ENCODE results near the gene HFE. TPM values are rescaled to one million over a fixed set of nuclear protein-coding genes. Genes with fewer than 3 reads are reported as not detected.

Gene HFE
- total and polyA plus RNA-seq, 2 of the 13 experiments (the other 11 are each of a cell fraction or from before 2014, with no cell fraction given): 3.7 to 6.3 TPM

DNA sequence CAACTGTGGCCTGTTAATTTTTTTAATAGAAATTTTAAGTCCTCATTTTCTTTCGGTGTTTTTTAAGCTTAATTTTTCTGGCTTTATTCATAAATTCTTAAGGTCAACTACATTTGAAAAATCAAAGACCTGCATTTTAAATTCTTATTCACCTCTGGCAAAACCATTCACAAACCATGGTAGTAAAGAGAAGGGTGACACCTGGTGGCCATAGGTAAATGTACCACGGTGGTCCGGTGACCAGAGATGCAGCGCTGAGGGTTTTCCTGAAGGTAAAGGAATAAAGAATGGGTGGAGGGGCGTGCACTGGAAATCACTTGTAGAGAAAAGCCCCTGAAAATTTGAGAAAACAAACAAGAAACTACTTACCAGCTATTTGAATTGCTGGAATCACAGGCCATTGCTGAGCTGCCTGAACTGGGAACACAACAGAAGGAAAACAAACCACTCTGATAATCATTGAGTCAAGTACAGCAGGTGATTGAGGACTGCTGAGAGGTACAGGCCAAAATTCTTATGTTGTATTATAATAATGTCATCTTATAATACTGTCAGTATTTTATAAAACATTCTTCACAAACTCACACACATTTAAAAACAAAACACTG lies 10.1 kb downstream of the HFE start (continued):
- no peak for TF ChIP-seq SALL1 (CRISPR knock-in tag; IDR thresholded peaks at IDR 0.05)
- no peak for TF ChIP-seq ZNF749 (CRISPR knock-in tag; IDR thresholded peaks at IDR 0.05; ENCODE audit: borderline replicate concordance)
- TF ChIP-seq U2AF2 (IDR thresholded peaks at IDR 0.05; ENCODE audit: low read depth, low read length): no peak
- no peak for TF ChIP-seq DMAP1 (CRISPR knock-in tag; IDR thresholded peaks at IDR 0.05)
- no peak for TF ChIP-seq ZNF605 (CRISPR knock-in tag; IDR thresholded peaks at IDR 0.05)
- no peak for TF ChIP-seq PHF21A (CRISPR knock-in tag; IDR thresholded peaks at IDR 0.05)
- TF ChIP-seq TBL1XR1 (IDR thresholded peaks at IDR 0.05; ENCODE audit: borderline replicate concordance, low read length, partially characterized antibody): no peak
- no peak for TF ChIP-seq ZNF724P (CRISPR knock-in tag; IDR thresholded peaks at IDR 0.05; ENCODE audit: borderline replicate concordance)
- TF ChIP-seq, protein P1, sequence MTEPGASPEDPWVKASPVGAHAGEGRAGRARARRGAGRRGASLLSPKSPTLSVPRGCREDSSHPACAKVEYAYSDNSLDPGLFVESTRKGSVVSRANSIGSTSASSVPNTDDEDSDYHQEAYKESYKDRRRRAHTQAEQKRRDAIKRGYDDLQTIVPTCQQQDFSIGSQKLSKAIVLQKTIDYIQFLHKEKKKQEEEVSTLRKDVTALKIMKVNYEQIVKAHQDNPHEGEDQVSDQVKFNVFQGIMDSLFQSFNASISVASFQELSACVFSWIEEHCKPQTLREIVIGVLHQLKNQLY (CRISPR knock-in tag; IDR thresholded peaks at IDR 0.05): no peak
- no peak for TF ChIP-seq KLF11 (CRISPR knock-in tag; IDR thresholded peaks at IDR 0.05)
- no peak for TF ChIP-seq ZBTB8A (CRISPR knock-in tag; IDR thresholded peaks at IDR 0.05; ENCODE audit: borderline replicate concordance, low read depth)
- no peak for TF ChIP-seq SAFB2 (CRISPR knock-in tag; IDR thresholded peaks at IDR 0.05; ENCODE audit: borderline replicate concordance, low read depth)
- TF ChIP-seq ZNF180 (CRISPR knock-in tag; IDR thresholded peaks at IDR 0.05; ENCODE audit: borderline replicate concordance, low read depth): no peak
- no peak for TF ChIP-seq ZNF720 (CRISPR knock-in tag; IDR thresholded peaks at IDR 0.05)
- TF ChIP-seq, protein P2, sequence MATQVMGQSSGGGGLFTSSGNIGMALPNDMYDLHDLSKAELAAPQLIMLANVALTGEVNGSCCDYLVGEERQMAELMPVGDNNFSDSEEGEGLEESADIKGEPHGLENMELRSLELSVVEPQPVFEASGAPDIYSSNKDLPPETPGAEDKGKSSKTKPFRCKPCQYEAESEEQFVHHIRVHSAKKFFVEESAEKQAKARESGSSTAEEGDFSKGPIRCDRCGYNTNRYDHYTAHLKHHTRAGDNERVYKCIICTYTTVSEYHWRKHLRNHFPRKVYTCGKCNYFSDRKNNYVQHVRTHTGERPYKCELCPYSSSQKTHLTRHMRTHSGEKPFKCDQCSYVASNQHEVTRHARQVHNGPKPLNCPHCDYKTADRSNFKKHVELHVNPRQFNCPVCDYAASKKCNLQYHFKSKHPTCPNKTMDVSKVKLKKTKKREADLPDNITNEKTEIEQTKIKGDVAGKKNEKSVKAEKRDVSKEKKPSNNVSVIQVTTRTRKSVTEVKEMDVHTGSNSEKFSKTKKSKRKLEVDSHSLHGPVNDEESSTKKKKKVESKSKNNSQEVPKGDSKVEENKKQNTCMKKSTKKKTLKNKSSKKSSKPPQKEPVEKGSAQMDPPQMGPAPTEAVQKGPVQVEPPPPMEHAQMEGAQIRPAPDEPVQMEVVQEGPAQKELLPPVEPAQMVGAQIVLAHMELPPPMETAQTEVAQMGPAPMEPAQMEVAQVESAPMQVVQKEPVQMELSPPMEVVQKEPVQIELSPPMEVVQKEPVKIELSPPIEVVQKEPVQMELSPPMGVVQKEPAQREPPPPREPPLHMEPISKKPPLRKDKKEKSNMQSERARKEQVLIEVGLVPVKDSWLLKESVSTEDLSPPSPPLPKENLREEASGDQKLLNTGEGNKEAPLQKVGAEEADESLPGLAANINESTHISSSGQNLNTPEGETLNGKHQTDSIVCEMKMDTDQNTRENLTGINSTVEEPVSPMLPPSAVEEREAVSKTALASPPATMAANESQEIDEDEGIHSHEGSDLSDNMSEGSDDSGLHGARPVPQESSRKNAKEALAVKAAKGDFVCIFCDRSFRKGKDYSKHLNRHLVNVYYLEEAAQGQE (IDR thresholded peaks at IDR 0.05; ENCODE audit: borderline replicate concordance in 1 of 2, low read depth in 1 of 2, low read length in 2 of 2): no peak
- TF ChIP-seq KLF16 (CRISPR knock-in tag; IDR thresholded peaks at IDR 0.05): peak in 1 of 2 experiments; percentile 38; a peak in 1 of 4 replicates
- no peak for TF ChIP-seq ZNF17 (CRISPR knock-in tag; IDR thresholded peaks at IDR 0.05)
- TF ChIP-seq MTA3 (CRISPR knock-in tag; IDR thresholded peaks at IDR 0.05): no peak
- TF ChIP-seq RAD51 (IDR thresholded peaks at IDR 0.05; ENCODE audit: borderline replicate concordance): no peak
- TF ChIP-seq GMEB1 (CRISPR knock-in tag; IDR thresholded peaks at IDR 0.05; ENCODE audit: borderline replicate concordance): no peak; the same call in 1 of the 2 replicates
- TF ChIP-seq, protein P3, sequence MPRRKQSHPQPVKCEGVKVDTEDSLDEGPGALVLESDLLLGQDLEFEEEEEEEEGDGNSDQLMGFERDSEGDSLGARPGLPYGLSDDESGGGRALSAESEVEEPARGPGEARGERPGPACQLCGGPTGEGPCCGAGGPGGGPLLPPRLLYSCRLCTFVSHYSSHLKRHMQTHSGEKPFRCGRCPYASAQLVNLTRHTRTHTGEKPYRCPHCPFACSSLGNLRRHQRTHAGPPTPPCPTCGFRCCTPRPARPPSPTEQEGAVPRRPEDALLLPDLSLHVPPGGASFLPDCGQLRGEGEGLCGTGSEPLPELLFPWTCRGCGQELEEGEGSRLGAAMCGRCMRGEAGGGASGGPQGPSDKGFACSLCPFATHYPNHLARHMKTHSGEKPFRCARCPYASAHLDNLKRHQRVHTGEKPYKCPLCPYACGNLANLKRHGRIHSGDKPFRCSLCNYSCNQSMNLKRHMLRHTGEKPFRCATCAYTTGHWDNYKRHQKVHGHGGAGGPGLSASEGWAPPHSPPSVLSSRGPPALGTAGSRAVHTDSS (CRISPR knock-in tag; conservative IDR thresholded peaks at IDR 0.05): no peak
- no peak for TF ChIP-seq NFRKB (IDR thresholded peaks at IDR 0.05)
